Endothelial cell (in vitro differentiated cells): Measurements from ENCODE around the gene OR4D1. TPM values are rescaled to one million over a fixed set of nuclear protein-coding genes. Genes with fewer than 3 reads are reported as not detected.

Experiments used
- DNase-seq: peaks from one replicate; pipeline ENCODE4 v3.0.0; 2021; ENCODE audit warnings: low spot score
- H3K27ac Mint-ChIP-seq: one replicate; pipeline ENCODE4 v1.8.0; 2021; ENCODE audit warnings: mixed read lengths, inconsistent platforms; ENCODE audit not compliant: unreplicated experiment
- H3K27me3 Mint-ChIP-seq: one replicate; pipeline ENCODE4 v1.8.0; 2021; ENCODE audit warnings: mild to moderate bottlenecking, moderate library complexity, mixed read lengths, inconsistent platforms; ENCODE audit not compliant: unreplicated experiment
- H3K36me3 Mint-ChIP-seq: one replicate; pipeline ENCODE4 v1.8.0; 2021; ENCODE audit warnings: mild to moderate bottlenecking, low read depth, mixed read lengths, inconsistent platforms; ENCODE audit not compliant: unreplicated experiment
- H3K4me1 Mint-ChIP-seq: one replicate; pipeline ENCODE4 v1.8.0; 2021; ENCODE audit warnings: mild to moderate bottlenecking, mixed read lengths, inconsistent platforms; ENCODE audit not compliant: unreplicated experiment
- H3K4me3 Mint-ChIP-seq: one replicate; pipeline ENCODE4 v1.8.0; 2021; ENCODE audit warnings: mild to moderate bottlenecking, mixed read lengths, inconsistent platforms; ENCODE audit not compliant: unreplicated experiment
- H3K9me3 Mint-ChIP-seq: one replicate; pipeline ENCODE4 v1.8.0; 2021; ENCODE audit warnings: mixed read lengths, inconsistent platforms; ENCODE audit not compliant: unreplicated experiment
- CTCF ChIP-seq: fragments of 200-600 bp; sonication (generic); IDR thresholded peaks from one replicate; pipeline ENCODE4 v1.5.0; 2021; ENCODE audit warnings: antibody characterized with exemption; ENCODE audit not compliant: unreplicated experiment
- total RNA-seq: library from RNA; stranded (reverse); fragmentation: NEBNext Ultra II Directional; extraction: Animal tissue kit (Norgen Biotek cat#: 25700); gene quantifications from one replicate; pipeline ENCODE4 v1.2.1, GENCODE V29; 2021; ENCODE audit not compliant: unreplicated experiment

OR4D1 gene
- total RNA-seq, 1 donor from 2014 or later, result not detected

- H3K36me3 Mint-ChIP-seq, result no peaks in the 10 kb centered on the region
- H3K27ac Mint-ChIP-seq, result no peak overlapping the region
- H3K9me3 Mint-ChIP-seq, result no peaks in the 10 kb centered on the region
- no peak for TF ChIP-seq CTCF
- peaks cover 3% of the 10 kb centered on the region for H3K4me1 Mint-ChIP-seq
- no peak for DNase-seq
- peaks cover 7% of the 10 kb centered on the region for H3K27me3 Mint-ChIP-seq
- H3K4me3 Mint-ChIP-seq, result no peak overlapping the region
Observed at GRCh38 chr17:58184308-58184985, 36.3 kb downstream of the OR4D1 start.

DNA sequence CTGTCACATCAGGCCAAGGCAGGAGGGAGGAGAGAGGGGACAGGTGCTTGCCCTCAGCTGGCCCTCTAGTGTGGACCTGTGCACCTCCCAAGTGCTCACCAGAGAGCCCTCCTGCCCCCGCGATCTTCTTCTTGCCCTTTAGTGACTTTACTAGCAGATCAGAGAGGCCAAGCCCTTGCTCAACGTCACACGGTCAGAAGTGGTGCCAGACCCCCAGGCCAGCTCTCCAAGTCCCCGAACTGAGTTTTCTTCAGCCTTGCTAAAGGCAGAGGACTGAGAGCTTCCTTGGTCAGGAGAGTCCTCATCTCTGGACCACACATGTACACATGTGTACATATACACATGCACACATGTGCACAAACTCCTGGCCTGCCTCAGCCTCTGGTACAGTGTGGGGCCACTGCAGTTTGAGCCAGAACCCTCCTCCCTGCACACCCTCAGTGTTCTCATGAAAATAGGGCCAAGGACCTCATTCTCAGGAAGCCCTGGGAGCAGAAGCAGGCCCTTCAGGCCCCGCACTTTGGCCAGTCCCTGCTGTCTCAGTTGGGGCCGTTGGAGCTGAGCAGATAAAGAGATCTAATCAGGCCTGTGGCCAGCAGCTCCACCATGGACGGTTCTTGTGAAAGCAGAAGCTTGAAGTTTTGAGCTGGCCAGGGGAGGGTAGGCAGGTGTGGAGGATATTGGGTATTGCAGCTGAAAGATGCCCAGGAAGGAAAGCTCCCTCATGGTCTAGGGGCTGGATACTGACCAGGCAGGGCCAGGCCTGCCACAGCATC is 37.0 kb downstream of the OR4D1 start:
- Mint-ChIP-seq H3K27ac (no peak overlapping the region), H3K4me1 (peaks cover 3% of the 10 kb centered on the region), H3K36me3 (no peaks in the 10 kb centered on the region), H3K9me3 (no peaks in the 10 kb centered on the region), H3K27me3 (peaks cover 7% of the 10 kb centered on the region), H3K4me3 (no peak overlapping the region)
- TF ChIP-seq CTCF, result no peak
- DNase-seq, result no peak

DNA sequence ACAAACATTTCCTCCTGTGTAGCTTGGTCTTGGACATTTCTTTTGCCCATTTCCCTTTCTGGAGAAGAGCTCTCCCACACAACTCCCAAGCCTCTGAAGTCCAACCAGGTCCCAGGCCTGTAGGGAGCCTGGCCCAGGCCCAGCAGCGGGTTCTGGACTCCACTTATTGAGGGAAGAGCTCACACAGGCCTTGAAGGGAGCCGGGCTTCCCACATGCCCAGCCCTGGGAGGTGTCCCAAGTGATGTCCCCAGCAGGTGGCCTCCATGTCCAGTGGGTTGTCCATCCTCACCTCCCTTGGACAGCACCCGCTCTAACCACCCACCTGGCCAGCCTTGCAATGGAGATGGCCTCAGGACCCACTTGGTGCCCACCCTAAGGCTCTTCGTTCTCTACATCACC is 38.4 kb downstream of the OR4D1 start:
- no peak for DNase-seq
- Mint-ChIP-seq H3K27me3 (no peaks in the 10 kb centered on the region), H3K36me3 (no peaks in the 10 kb centered on the region), H3K4me1 (peaks cover 3% of the 10 kb centered on the region), H3K4me3 (no peak overlapping the region), H3K9me3 (no peaks in the 10 kb centered on the region), H3K27ac (peak overlapping the region; percentile 72)
- TF ChIP-seq CTCF, result no peak

DNA sequence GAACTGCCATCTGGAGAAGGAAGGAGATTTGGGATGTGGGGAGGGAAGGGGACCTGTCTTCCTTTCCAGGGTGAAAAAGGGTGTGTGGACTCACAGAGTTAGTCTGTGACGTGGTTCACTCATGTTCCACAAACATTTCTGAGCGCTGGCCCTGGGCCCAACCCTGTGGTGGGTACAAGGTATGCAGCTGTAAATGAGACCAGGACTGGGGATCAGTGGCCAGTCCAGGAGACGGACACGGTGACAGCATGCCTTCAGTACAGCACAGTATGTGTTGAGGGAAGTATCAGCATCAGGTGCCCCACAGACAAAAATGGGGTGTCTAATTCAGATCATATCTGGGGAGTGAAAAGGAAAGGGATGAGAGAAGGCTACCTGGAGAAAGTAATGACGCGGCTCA is 38.9 kb downstream of the OR4D1 start:
- H3K36me3 Mint-ChIP-seq, result no peaks in the 10 kb centered on the region
- DNase-seq, result no peak
- no peaks in the 10 kb centered on the region for H3K27me3 Mint-ChIP-seq
- H3K4me1 Mint-ChIP-seq, result peaks cover 3% of the 10 kb centered on the region
- no peak for TF ChIP-seq CTCF
- no peak overlapping the region for H3K4me3 Mint-ChIP-seq
- H3K9me3 Mint-ChIP-seq, result no peaks in the 10 kb centered on the region
- H3K27ac Mint-ChIP-seq, result no peak overlapping the region

GRCh38 chr17:58187675-58188074 is 39.5 kb downstream of the OR4D1 start:
- Mint-ChIP-seq H3K4me1 (peaks cover 3% of the 10 kb centered on the region), H3K36me3 (no peaks in the 10 kb centered on the region), H3K27ac (no peak overlapping the region), H3K4me3 (no peak overlapping the region), H3K9me3 (no peaks in the 10 kb centered on the region), H3K27me3 (no peaks in the 10 kb centered on the region)
- no peak for TF ChIP-seq CTCF
- DNase-seq, result no peak
